B cell (primary cell): ENCODE results near the gene MAST2. TPM values are rescaled to one million over a fixed set of nuclear protein-coding genes. Genes with fewer than 3 reads are reported as not detected.

ENCODE experiments used
- ATAC-seq: fragments of 200-7000 bp; cut with Tn5 transposase; one replicate; pipeline ENCODE4 v1.10.0; 2021; ENCODE audit warnings: low read depth, mild to moderate bottlenecking, moderate number of reproducible peaks, moderate library complexity
- CTCF ChIA-PET: fragments of 350-600 bp; sonication (Branson Sonifier 250); formaldehyde crosslinking; loops from one replicate; lab custom pipeline; 2021; ENCODE audit warnings: antibody characterized with exemption, inconsistent platforms; lab: Charles Lee
- POLR2A ChIA-PET: fragments of 350-600 bp; sonication (Branson Sonifier 250); formaldehyde crosslinking; loops from one replicate; lab custom pipeline; 2021; ENCODE audit warnings: antibody characterized with exemption; lab: Charles Lee
- DNase-seq: peaks from one replicate; pipeline ENCODE4 v3.0.0; 2013
- H2AFZ ChIP-seq: 2 replicates; pipeline ENCODE4 v1.6.1; 2012; ENCODE audit warnings: mild to moderate bottlenecking, low read depth, low read length; ENCODE audit not compliant: insufficient read depth, poor library complexity, severe bottlenecking
- H3K27ac ChIP-seq, 2 donors: 1 replicate in 1 of 2; 2 replicates in 1 of 2; pipeline ENCODE4 v1.5.1; 2012 to 2013; ENCODE audit warnings: low read length in 2 of 2, mild to moderate bottlenecking in 2 of 2, moderate library complexity in 1 of 2
- H3K27me3 ChIP-seq, 4 experiments: fragments of 200-600 bp in 1 of 4; sonication (generic) in 1 of 4; replicated peaks in 1 of 4; 1 replicate in 2 of 4; 2 replicates in 2 of 4; pipeline versions ENCODE4 v1.6.1 to v1.7.0; 2013 to 2016; ENCODE audit warnings: low read length in 3 of 4, mild to moderate bottlenecking in 2 of 4, mixed read lengths in 1 of 4, moderate library complexity in 1 of 4; ENCODE audit not compliant: insufficient read depth in 4 of 4, control insufficient read depth in 3 of 4; ENCODE audit errors: control extremely low read depth in 1 of 4
- H3K36me3 ChIP-seq, 2 experiments: replicated peaks in 1 of 2; 1 replicate in 1 of 2; 2 replicates in 1 of 2; pipeline versions ENCODE4 v1.6.1 to v1.7.1; 2013; ENCODE audit warnings: low read length in 1 of 2; ENCODE audit not compliant: insufficient read depth in 2 of 2, control insufficient read depth in 1 of 2; ENCODE audit errors: control extremely low read depth in 1 of 2, extremely low read depth in 1 of 2
- H3K4me1 ChIP-seq, 2 donors: fragments of 200-600 bp in 1 of 2; sonication (generic) in 1 of 2; 1 replicate in 1 of 2; 2 replicates in 1 of 2; pipeline versions ENCODE4 v1.5.1 to v1.6.1; 2013 to 2017; ENCODE audit warnings: low read length in 2 of 2; ENCODE audit not compliant: control insufficient read depth in 2 of 2, insufficient read depth in 2 of 2
- H3K4me2 ChIP-seq: replicated peaks from 2 replicates; pipeline ENCODE3; 2012; ENCODE audit warnings: mild to moderate bottlenecking, low read depth, low read length; ENCODE audit not compliant: poor library complexity, severe bottlenecking
- H3K4me3 ChIP-seq, 5 experiments: fragments of 200-600 bp in 1 of 5; sonication (generic) in 1 of 5; 1 replicate in 3 of 5; 2 replicates in 2 of 5; pipeline versions ENCODE4 v1.5.1 to v1.7.0; 2011 to 2016; ENCODE audit warnings: low read length in 4 of 5, mild to moderate bottlenecking in 4 of 5, low read depth in 2 of 5, control low read depth in 1 of 5, moderate library complexity in 1 of 5; ENCODE audit not compliant: insufficient read depth in 1 of 5; ENCODE audit errors: control extremely low read depth in 1 of 5, extremely low read depth in 1 of 5
- H3K79me2 ChIP-seq: fragments of 200-600 bp; sonication (generic); one replicate; pipeline ENCODE4 v1.6.0; 2016; ENCODE audit warnings: low read length; ENCODE audit not compliant: control insufficient read depth, insufficient read depth
- H3K9ac ChIP-seq: fragments of 200-600 bp; sonication (generic); 2 replicates; pipeline ENCODE4 v1.6.1; 2017; ENCODE audit warnings: mild to moderate bottlenecking, low read length, moderate library complexity
- H3K9me3 ChIP-seq, 3 donors: one replicate each; pipeline versions ENCODE4 v1.6.1 to v1.7.1; 2013; ENCODE audit warnings: low read length in 2 of 3; ENCODE audit not compliant: control insufficient read depth in 2 of 3, insufficient read depth in 1 of 3; ENCODE audit errors: control extremely low read depth in 1 of 3
- H4K20me1 ChIP-seq: 2 replicates; pipeline ENCODE4 v1.6.0; 2012; ENCODE audit warnings: mild to moderate bottlenecking, low read length; ENCODE audit not compliant: insufficient read depth, control insufficient read depth, poor library complexity, severe bottlenecking
- H3K27ac Mint-ChIP-seq: one replicate; pipeline ENCODE4 v1.8.0; 2021; ENCODE audit warnings: mixed read lengths
- H3K27me3 Mint-ChIP-seq: one replicate; pipeline ENCODE4 v1.8.0; 2021; ENCODE audit warnings: mixed read lengths
- H3K4me1 Mint-ChIP-seq: one replicate; pipeline ENCODE4 v1.8.0; 2021; ENCODE audit warnings: mixed read lengths
- H3K4me3 Mint-ChIP-seq: one replicate; pipeline ENCODE4 v1.8.0; 2021; ENCODE audit warnings: mixed read lengths
- H3K9me3 Mint-ChIP-seq: one replicate; pipeline ENCODE4 v1.8.0; 2022; ENCODE audit warnings: mixed read lengths; ENCODE audit not compliant: insufficient read depth
- EZH2 ChIP-seq: IDR thresholded peaks from 2 replicates; pipeline ENCODE4 v1.6.1; 2012; ENCODE audit warnings: borderline replicate concordance, low read depth, mild to moderate bottlenecking, moderate library complexity, low read length; ENCODE audit not compliant: insufficient read depth, poor library complexity, severe bottlenecking
- WGBS: methylation state at CpG from one replicate; pipeline ENCODE4 v1.1.5; 2013; ENCODE audit warnings: missing lambda C conversion rate; ENCODE audit not compliant: insufficient coverage; 5-methylcytosine and 5-hydroxymethylcytosine counted together
- intact Hi-C: fragments of 100-400 bp; cut with micrococcal nuclease; formaldehyde crosslinking; loops from one replicate; pipeline ENCODE4 v1.10.0; 2022
- polyA plus RNA-seq: library from polyadenylated mRNA; depleted of rRNA; stranded (reverse); fragments of >200 nt; gene quantifications from 2 replicates; pipeline ENCODE4 v1.2.3, GENCODE V29; 2012
- total RNA-seq, 2 donors: library from RNA; stranded (reverse); fragments of 120-200 nt in 1 of 2; gene quantifications; 1 replicate in 1 of 2; 2 replicates in 1 of 2; pipeline versions ENCODE4 v1.2.3 to v1.2.4, GENCODE V29; 2013 to 2022
- TF ChIP-seq, protein P1 (sequence below): fragments of 200-600 bp; IDR thresholded peaks from one replicate; pipeline ENCODE4 v1.8.0; 2022; ENCODE audit warnings: antibody characterized with exemption, mild to moderate bottlenecking

MAST2 gene
- total and polyA plus RNA-seq, 2 donors (not counting 1 experiment from before 2014, with no cell fraction given): 12.5 to 23.3 TPM

GRCh38 chr1:45789601-45790000 is 13.8 kb upstream of the MAST2 start:
- Mint-ChIP-seq H3K9me3 (no peaks in the 10 kb centered on the region), H3K4me1 (peaks cover 11% of the 10 kb centered on the region), H3K4me3 (no peak overlapping the region), H3K27me3 (peaks cover 11% of the 10 kb centered on the region), H3K27ac (no peak overlapping the region)
- POLR2A ChIA-PET: interaction anchor here (0.7 kb wide), 1 partner anchor 115 kb away, joined by 6 read pairs; no protein-coding TSS in a partner anchor
- Histone ChIP-seq H3K27me3 (no peaks in the 10 kb centered on the region), H3K4me3 (no peak overlapping the region), H3K4me1 (peaks cover 8 to 9% of the 10 kb centered on the region in 2 donors), H3K4me2 (no peak overlapping the region), H4K20me1 (no peaks in the 10 kb centered on the region), H3K79me2 (no peaks in the 10 kb centered on the region), H2AFZ (no peak overlapping the region), H3K9me3 (no peaks in the 10 kb centered on the region), H3K9ac (no peak overlapping the region), H3K27ac (no peak overlapping the region), H3K36me3 (no peaks in the 10 kb centered on the region)
- no peak for TF ChIP-seq EZH2
- TF ChIP-seq, protein P1, sequence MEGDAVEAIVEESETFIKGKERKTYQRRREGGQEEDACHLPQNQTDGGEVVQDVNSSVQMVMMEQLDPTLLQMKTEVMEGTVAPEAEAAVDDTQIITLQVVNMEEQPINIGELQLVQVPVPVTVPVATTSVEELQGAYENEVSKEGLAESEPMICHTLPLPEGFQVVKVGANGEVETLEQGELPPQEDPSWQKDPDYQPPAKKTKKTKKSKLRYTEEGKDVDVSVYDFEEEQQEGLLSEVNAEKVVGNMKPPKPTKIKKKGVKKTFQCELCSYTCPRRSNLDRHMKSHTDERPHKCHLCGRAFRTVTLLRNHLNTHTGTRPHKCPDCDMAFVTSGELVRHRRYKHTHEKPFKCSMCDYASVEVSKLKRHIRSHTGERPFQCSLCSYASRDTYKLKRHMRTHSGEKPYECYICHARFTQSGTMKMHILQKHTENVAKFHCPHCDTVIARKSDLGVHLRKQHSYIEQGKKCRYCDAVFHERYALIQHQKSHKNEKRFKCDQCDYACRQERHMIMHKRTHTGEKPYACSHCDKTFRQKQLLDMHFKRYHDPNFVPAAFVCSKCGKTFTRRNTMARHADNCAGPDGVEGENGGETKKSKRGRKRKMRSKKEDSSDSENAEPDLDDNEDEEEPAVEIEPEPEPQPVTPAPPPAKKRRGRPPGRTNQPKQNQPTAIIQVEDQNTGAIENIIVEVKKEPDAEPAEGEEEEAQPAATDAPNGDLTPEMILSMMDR: no peak
- CTCF ChIA-PET: no interaction called here
- WGBS: 20% methylated on average over 1 of the region's 2 CpGs
- DNase-seq (no peak), ATAC-seq (no peak)
- intact Hi-C loops: no loop called here

GRCh38 chr1:45792744-45793143 is 10.7 kb upstream of the MAST2 start:
- no peak overlapping the region for H3K27ac ChIP-seq
- H3K9me3 ChIP-seq: no peaks in the 10 kb centered on the region
- no peaks in the 10 kb centered on the region for H3K27me3 ChIP-seq
- H3K9ac ChIP-seq: no peak overlapping the region
- H3K79me2 ChIP-seq: no peaks in the 10 kb centered on the region
- H3K4me2 ChIP-seq: no peak overlapping the region
- no peak overlapping the region for H3K4me3 ChIP-seq
- H3K4me3 Mint-ChIP-seq: no peak overlapping the region
- intact Hi-C loops: no loop called here
- DNase-seq (no peak), ATAC-seq (no peak)
- no peaks in the 10 kb centered on the region for H4K20me1 ChIP-seq
- H3K9me3 Mint-ChIP-seq: no peaks in the 10 kb centered on the region
- H3K4me1 ChIP-seq: peaks cover 5 to 6% of the 10 kb centered on the region in 2 donors
- no peak overlapping the region for H2AFZ ChIP-seq
- TF ChIP-seq, protein P1: no peak
- TF ChIP-seq EZH2: no peak
- ChIA-PET CTCF (interaction anchor here (0.6 kb wide), 1 partner anchor 55 kb away, joined by 3 read pairs; no protein-coding TSS in a partner anchor), POLR2A (no interaction called here)
- H3K27ac Mint-ChIP-seq: no peak overlapping the region
- H3K27me3 Mint-ChIP-seq: peaks cover 16% of the 10 kb centered on the region
- no peaks in the 10 kb centered on the region for H3K36me3 ChIP-seq
- WGBS: 86% methylated on average over 1 of the region's 4 CpGs
- H3K4me1 Mint-ChIP-seq: peaks cover 6% of the 10 kb centered on the region
